ENCODE measurements around the gene HLX.

The HLX gene, protein sequence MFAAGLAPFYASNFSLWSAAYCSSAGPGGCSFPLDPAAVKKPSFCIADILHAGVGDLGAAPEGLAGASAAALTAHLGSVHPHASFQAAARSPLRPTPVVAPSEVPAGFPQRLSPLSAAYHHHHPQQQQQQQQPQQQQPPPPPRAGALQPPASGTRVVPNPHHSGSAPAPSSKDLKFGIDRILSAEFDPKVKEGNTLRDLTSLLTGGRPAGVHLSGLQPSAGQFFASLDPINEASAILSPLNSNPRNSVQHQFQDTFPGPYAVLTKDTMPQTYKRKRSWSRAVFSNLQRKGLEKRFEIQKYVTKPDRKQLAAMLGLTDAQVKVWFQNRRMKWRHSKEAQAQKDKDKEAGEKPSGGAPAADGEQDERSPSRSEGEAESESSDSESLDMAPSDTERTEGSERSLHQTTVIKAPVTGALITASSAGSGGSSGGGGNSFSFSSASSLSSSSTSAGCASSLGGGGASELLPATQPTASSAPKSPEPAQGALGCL

DNA sequence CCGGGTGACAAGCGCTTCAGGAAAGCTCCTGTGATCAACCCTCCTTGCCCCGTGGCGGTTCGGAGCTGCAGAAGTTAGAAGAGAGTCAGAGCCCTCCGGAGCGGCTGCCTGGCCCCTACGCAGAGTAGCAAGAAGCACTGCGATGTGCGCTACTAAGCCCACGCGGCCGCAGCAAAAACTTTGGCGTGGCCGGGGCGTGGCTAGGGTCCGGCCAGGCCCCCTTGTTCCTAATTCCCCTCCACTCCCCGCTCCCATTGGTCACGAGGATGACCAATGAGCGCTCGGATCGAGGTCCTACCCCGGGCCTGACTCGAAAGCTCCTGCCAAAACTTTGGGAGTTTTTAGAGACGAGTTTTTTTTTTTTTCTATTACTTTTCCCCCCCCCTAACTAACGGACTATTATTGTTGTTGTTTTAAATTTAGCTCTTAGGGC is at the start of gene HLX:
HLX (plus strand) TSS at position 368 of the 433 bp plus-strand sequence. CDS start 415 bp downstream, outside the sequence.
- peak; percentile 93 for DNase-seq (ENCODE audit: low read depth)

DNA sequence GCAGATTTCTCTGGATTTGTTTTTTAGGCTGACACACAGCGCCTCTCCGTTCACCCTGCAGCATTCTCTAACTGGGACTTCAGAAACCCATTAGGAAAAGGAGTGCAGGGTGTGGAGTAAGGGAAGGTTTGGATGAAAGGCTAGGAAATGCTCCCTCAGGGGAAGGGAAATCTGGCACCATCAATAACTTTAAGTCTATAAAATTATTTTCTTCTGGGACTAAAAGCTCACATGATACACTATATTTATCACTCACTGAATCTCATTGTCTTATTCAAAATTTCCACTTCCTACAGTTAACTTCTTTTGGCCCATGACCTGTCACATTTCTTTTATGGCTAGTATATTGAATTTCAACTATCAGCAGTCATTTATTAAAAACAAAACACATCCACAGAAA is 45.8 kb upstream of the HLX start:
- DNase-seq (ENCODE audit: low read depth): no peak

DNA sequence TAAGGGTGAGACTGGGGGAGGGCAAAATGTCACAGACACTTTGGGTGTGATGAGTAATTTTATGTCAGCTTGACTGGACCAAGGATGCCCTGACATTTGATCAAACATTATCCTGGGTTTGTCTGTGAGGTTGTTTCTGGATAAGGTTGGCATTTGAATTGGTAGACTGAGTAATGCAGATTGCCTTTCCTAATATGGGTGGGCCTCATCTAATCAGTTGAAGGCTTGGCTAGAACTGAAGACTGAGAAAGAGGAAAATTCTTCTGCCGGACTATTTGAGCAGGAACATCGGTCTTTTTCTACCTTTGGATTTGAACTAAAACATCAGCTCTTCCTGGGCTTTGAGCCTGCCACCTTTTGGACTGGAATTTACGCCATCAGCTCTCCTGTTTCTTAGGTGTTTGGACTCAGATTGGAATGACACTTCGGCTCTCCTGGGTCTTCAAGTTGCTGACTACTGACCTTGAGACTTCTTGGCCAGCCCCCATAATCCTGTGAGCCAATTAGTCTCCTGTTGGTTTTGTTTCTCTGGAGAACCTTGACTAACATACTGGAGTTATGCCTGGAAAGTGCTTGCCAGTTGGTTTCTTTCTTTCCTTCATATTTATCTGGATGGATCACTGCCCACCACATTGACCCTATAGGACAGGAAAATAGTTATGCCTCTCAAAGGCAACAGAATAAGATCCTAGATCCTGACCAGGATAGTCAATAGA is 44.9 kb upstream of the HLX start:
- DNase-seq (ENCODE audit: low read depth): no peak

DNA sequence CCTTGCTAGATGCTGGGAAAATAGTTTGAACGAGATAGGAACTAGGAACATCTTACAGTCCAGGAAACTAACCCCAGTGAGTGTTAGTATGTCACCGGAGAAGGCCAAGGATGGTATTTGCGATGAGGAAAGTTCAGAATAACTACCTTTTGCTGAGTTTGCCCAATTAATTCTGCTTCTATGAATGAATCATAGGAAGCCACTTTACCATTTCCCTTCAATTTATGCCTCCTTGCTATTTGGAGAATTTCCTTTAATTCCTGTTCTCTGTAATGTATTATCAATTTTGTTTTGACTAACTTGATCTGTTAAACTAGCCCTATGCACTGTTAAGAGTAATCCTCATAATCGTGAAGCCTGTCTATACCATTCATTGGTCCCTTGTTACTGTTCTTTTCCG is 40.7 kb upstream of the HLX start:
- DNase-seq (ENCODE audit: low read depth): peak; percentile 21

DNA sequence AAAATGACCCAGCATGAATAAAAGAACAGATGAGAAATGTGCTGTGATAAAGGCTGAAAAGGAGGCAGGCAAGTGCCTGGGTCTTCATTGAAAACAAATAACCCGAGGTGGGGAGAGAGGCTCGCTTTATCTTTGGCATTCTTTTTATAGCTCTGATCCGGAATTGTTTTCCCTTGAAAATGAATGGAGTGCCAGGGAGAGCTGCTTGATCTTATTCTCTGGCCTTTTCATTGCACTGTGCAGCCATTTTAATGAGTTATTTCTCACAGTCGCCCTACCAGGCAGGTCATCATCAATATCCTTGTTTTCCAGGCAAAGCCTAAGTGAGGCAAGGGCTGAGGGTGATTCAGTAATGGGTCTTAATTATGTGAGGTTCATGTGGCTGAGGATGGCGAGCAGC is 39.8 kb upstream of the HLX start:
- no peak for DNase-seq (ENCODE audit: low read depth)

DNA sequence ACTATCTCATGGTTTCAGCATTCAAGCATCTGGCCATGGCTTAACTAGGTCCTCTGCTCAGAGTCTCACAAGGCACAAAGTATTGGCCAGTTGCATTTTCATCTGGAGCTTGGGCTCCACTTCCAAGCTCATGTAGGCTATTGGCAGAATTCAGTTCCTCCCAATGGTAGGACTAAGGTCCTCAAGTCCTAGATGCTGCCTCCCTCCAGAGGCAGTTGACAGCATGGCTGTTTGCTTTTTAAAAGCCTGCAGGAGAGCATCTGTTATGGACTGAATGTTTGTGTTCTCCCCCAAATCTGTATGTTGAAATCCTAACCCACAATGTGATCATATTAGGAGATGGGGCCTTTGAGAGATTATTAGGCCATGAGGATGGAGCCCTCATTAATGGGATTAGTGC is 38.0 kb upstream of the HLX start:
- peak; percentile 34 for DNase-seq (ENCODE audit: low read depth)

DNA sequence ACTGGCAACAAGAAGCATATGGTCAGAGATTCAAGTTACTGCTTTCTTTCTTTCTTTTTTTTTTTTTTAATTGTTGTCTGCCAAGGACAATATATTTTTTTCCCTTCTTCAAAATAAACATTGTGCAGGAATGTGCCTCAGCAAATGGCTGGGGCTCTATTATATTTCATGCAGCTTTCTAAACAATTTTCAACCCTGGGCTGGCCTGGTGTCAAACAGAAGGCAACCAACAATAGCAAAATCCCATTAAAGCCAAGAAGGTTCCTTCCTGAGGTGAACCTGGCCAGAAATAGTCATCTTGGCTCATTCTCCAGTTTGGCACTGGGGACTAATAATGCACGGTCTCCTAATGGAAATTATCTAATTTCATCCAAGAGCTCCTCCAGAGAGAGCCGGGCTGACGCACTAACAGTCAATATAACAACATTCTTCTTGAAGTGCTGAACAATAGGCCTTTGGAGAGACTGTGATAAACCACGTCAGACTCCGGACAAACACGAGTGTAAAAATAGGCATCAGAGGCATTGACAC is 35.7 kb upstream of the HLX start:
- DNase-seq (ENCODE audit: low read depth): no peak

DNA sequence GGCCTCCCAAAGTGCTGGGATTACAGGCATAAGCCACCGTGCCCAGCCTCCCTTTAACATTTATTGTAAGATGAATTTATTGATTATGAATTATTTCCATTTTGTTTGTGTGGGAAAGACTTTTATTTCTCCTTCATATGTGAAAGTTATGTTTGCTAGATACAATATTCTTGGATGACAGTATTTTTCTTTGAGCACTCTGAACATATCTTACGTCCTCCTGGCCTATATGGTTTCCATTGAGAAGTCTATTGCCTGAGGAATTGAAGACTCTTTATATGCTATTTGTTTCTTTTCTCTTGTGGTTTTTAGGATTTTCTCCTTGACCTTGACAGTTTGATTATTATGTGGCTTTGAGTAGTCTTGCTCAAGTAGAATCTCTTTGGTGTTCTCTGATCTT is 26.8 kb upstream of the HLX start:
- no peak for DNase-seq (ENCODE audit: low read depth)

DNA sequence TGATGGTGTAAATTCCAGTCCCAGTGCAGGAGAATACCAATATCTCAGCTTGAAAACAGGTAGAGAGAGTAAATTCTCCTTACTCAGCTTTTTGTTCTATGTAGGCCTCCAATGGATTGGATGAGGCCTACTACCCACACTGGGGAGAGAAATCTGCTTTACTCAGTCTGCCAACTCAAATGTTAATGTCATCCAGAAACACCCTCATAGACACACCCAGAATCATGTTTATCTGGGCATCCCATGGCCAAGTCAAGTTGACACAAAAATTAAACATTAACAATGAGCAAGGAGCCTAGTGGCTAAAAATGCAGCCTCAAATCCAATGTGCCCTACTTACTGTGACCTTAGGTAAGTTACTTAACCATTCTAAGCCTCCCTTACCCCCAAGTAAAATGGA is 6.9 kb upstream of the HLX start:
- no peak for DNase-seq (ENCODE audit: low read depth)

DNA sequence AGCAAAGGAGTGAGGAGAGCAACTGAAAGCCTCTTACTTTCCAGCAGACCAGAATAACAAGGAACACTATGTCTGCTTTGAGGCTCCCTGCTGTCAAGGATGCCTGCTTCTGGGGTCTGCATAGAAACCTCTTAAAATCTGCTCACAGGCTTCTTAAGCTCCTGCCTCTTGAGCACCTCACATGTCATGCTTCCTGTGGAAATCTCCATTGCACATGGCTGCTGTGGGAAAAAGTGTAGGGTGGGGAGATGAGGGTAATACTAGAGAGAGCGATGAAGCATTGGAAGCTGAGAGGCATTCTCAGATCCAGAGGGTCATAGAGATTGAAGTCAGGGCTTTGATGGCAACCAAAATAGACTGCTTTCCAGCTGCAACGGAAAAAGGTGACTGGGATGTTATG is 6.2 kb upstream of the HLX start:
- no peak for DNase-seq (ENCODE audit: low read depth)

DNA sequence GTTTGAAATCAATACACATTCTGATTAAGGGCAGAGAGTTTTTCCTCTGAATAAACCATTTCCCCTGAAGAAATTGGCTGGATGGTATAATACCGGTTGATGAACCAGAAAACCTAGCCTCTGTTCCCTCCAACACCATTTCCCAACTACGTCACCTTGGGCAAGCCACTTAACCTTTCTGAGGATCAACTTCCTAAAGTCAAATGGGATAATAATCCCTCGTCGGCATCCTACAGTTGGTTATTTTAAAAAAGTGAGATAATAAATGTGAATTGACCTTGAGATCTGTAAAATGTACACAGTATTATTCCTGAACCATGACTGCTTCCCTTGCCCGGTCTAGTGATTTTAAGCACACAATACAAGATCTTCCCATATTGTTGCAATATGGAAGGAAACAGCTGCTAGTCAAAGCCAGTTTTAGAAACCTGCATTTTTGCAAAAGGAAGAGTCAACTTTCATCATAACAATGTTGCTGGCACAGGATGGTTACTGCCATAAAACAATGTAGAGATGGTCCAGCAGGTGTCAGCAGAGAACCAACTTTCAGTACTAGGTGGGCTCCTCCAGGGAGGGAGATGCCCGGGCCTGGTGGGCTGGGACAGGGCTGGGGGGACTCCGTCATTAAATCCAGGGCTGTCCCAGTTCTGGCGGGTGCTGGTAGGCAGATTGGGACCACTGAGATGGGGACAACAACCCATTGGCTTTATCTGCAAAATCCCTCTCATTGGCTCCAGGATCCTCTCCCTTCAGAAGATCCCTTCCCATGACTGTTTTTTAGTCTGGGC is 5.2 kb upstream of the HLX start:
- DNase-seq (ENCODE audit: low read depth): peak; percentile 68

DNA sequence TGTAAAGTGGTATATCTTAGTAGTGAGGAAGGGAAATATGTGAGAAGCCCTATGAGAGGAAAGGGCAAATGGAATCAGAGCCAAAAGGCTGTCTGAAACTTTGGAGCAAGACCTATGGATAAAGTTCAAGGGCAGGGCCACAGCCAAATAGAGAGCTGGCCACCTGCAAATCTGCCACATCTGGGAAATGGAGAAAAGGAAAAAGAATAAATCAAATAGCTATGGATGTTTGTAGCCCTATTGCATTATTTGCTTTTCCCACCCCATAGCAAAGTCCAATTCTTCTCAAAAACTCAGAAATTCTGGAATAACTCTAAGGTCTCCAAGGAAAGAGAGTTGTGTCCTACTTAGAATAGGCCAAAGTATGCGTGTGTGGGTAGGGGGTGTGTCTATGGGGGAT is 4.0 kb upstream of the HLX start:
- no peak for DNase-seq (ENCODE audit: low read depth)

DNA sequence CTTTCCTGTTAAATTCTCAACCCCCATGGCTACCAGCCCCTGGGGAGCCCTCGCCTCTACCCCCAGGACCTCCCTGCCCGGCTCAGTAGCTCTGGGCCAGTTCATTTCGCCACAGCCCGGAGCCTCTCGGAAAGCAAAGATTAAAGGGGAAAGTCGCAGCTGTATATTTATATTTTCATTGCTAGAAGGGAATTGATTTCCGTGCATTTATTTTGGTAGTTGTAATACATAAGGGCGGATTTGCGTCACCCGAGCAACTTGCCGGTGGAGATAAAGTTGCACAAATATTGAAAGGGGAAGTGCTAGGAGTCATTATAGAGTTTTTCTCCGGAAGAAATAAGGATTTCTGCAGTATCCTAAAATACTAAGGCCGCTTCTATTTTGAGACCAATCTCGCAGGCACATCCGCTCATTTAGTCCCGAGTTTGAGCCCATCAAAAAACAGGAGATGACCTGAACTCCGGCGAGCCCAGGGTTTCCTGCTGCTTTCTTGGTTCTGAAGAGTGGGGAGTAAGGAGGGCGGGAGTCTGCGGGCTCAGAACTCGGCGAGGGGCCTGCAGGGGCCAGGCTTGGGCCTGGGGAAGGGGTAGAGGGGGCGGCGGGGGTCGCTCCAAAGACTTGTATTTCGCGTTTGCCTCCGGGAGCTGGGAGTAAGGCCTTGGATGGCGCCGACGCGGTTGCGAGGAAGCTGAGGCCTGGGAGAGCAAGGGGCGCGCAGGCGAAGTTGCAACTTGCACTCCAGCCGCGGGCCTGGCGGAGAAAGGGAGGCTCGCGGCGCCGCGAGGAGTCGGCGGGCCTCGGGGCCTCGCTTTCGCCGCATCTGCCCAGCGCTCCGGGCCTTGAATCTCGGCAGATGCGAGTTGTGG is 2.5 kb upstream of the HLX start:
- DNase-seq (ENCODE audit: low read depth): no peak

DNA sequence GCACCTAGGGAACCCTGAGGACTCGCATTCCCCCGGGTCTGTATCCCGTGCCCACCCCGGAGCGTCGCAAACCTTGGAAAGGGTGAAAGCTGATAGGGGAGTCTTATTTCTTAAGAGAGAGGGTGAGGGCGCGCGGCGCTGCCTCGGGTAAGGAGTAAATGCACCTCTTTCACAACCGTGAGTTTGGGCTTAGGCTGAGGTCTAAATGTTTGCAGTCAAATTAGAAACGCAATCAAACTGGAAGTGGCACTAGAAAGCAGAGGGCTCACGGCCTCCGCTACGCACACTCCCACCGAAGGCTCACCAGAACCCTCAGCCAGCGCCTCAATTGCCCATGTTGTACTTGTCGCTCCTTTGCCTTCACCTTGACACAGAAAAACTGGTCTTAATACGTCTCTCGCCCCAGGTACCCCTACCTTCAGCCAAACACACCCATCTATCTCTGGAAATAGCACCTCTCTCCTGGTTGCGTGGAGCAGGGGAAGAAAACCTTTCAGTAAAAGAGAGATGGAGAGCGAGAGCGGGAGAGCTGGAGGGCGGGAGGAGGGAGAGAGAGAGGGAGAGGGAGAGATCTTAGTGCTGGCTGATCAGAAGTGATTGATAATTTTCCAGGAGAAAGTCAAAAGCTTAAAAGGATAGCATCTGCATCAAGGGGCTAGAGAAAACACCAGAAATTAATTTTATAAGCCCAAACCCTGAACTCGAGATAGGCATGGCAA is 1.7 kb upstream of the HLX start:
- no peak for DNase-seq (ENCODE audit: low read depth)

DNA sequence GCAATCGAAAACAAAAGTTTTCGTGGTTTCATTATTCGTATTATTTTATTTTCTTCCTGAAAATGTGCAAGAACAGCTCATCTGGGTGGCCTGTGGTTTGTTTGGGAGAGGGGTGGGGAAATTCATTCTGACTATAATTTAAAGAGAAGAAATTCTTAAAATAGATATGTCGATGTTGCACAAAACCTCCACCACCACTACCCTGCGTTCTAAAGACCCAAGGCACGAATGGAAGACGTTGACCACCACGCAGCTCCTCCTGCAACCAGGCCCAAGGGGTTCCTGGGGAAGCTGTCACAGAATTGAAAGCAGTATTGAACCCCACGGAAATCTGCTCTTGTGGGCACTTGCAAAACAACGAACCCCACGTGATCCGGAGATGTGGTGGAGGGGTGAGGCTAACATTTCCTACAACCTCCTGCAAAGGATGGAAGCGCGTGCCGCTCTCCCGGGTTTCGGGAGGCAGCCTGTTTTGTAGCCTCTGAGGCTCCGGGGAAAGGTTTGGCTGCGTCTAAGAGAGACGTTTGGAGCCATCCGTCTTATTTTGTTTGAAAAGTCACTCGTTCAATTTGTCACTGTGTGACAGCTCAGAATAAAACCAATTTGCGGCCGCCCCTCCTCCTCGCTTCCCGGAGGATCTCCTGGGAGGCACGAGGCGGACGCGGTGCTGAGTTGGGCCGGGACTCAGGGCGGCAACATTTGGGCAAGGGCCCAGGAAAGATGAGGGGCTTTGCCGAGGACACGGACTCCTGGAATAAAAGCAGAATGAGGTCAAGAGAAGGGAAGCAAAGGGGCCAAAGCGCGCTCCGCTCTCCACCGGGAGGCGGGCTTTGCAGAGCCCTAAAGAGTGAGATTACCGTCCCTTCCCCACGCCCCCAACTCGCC is 810 bp upstream of the HLX start:
- DNase-seq (ENCODE audit: low read depth): no peak

DNA sequence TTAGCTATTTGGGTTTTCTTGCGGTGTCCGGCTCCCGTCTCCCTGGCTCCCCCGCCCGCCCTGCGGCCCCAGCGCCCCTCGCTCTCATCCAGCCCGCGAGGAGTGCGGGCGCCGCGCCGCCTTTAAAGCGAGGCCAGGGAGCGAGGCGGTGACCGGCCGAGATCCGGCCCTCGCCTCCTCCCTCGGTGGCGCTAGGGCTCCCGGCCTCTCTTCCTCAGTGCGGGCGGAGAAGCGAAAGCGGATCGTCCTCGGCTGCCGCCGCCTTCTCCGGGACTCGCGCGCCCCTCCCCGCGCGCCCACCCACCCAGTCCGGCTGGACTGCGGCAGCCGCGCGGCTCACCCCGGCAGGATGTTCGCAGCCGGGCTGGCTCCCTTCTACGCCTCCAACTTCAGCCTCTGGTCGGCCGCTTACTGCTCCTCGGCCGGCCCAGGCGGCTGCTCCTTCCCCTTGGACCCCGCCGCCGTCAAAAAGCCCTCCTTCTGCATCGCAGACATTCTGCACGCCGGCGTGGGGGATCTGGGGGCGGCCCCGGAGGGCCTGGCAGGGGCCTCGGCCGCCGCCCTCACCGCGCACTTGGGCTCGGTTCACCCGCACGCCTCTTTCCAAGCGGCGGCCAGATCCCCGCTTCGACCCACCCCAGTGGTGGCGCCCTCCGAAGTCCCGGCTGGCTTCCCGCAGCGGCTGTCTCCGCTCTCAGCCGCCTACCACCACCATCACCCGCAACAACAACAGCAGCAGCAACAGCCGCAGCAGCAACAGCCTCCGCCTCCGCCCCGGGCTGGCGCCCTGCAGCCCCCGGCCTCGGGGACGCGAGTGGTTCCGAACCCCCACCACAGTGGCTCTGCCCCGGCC is 492 bp downstream of the HLX start:
- DNase-seq (ENCODE audit: low read depth): peak; percentile 68

DNA sequence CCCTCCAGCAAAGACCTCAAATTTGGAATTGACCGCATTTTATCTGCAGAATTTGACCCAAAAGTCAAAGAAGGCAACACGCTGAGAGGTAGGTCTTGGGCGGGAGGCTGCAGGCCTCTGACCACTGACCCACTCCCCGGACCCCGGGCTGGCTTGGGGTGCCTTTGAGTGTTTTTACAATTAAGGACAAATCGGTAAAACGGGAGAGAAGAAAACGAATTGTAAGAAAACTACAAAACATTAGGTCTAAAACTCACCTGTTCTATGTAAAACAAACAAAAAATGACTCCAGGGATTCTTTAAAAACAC is 1.1 kb downstream of the HLX start:
- no peak for DNase-seq (ENCODE audit: low read depth)

DNA sequence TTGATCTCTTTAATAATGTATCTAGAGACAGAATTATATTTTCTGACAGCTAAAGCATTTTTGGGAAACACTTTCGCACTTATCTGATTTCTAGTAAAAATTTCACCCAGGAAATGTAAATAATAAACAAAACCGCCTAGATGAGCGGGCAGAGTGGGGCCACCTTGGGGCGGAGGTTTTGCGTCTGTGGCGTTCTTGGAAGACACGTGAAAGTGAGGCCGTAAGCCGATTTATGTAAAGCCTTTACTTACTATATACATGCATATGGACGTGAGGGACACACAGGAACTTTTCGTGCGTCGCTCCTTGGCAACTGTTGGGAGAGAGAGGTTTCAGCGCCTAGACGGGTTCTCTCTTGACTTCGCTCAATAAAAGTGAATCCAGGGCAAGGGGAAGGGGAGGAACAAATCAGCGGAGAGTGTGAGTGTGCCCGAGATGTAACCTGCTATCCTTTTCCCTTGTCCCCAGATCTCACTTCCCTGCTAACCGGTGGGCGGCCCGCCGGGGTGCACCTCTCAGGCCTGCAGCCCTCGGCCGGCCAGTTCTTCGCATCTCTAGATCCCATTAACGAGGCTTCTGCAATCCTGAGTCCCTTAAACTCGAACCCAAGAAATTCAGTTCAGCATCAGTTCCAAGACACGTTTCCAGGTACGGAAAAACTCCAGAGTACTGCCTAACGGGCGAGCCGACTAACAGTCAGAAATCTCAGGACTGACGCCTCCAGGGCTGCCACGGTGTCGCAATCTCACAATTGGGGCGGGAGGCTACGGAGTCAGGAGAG is 1.7 kb downstream of the HLX start:
- peak; percentile 29 for DNase-seq (ENCODE audit: low read depth)

All from ELR (cell line).